Erythroblast (primary cell): ENCODE results near the gene CEP19.

Experiments
- GATA1 ChIP-seq: IDR thresholded peaks from 2 replicates; pipeline ENCODE4 v1.6.1; 2011; ENCODE audit warnings: low read depth, mild to moderate bottlenecking, control low read depth, low read length, moderate library complexity
- POLR2A ChIP-seq: IDR thresholded peaks from 2 replicates; pipeline ENCODE4 v1.6.1; 2011; ENCODE audit warnings: mild to moderate bottlenecking, low read length

GRCh38 chr3:196739671-196740480 is 27.8 kb upstream of the CEP19 start, which contains the start of gene PAK2:
- peak; percentile 40 for TF ChIP-seq POLR2A
- TF ChIP-seq GATA1 = no peak
